Chondrocyte (in vitro differentiated cells): ENCODE data around the gene SLC49A3. TPM values are rescaled to one million over a fixed set of nuclear protein-coding genes. Genes with fewer than 3 reads are reported as not detected.

Experiments used
- DNase-seq: peaks from one replicate; pipeline ENCODE4 v3.0.0; 2021; ENCODE audit warnings: mixed read lengths, low spot score
- H3K27ac Mint-ChIP-seq: one replicate; pipeline ENCODE4 v1.8.0; 2021; ENCODE audit warnings: mild to moderate bottlenecking, moderate library complexity, mixed read lengths; ENCODE audit not compliant: unreplicated experiment
- H3K27me3 Mint-ChIP-seq: 2 replicates; pipeline ENCODE4 v1.8.0; 2021; ENCODE audit warnings: low read depth, mixed read lengths
- H3K36me3 Mint-ChIP-seq: 2 replicates; pipeline ENCODE4 v1.8.0; 2021; ENCODE audit warnings: low read depth, mixed read lengths
- H3K4me1 Mint-ChIP-seq: 2 replicates; pipeline ENCODE4 v1.8.0; 2021; ENCODE audit warnings: low read depth, mild to moderate bottlenecking, mixed read lengths
- H3K4me3 Mint-ChIP-seq: one replicate; pipeline ENCODE4 v1.8.0; 2021; ENCODE audit warnings: mild to moderate bottlenecking, moderate library complexity, mixed read lengths; ENCODE audit not compliant: unreplicated experiment
- H3K9me3 Mint-ChIP-seq: 2 replicates; pipeline ENCODE4 v1.8.0; 2021; ENCODE audit warnings: low read depth, mixed read lengths
- CTCF ChIP-seq: fragments of 200-600 bp; sonication (generic); IDR thresholded peaks from 2 replicates; pipeline ENCODE4 v1.5.0; 2021; ENCODE audit warnings: antibody characterized with exemption, mild to moderate bottlenecking, moderate library complexity
- total RNA-seq: library from RNA; stranded (reverse); gene quantifications from 3 replicates; pipeline ENCODE4 v1.2.1, GENCODE V29; 2021

SLC49A3 gene
- total RNA-seq, 1 donor from 2014 or later, result 1.3 TPM

DNA sequence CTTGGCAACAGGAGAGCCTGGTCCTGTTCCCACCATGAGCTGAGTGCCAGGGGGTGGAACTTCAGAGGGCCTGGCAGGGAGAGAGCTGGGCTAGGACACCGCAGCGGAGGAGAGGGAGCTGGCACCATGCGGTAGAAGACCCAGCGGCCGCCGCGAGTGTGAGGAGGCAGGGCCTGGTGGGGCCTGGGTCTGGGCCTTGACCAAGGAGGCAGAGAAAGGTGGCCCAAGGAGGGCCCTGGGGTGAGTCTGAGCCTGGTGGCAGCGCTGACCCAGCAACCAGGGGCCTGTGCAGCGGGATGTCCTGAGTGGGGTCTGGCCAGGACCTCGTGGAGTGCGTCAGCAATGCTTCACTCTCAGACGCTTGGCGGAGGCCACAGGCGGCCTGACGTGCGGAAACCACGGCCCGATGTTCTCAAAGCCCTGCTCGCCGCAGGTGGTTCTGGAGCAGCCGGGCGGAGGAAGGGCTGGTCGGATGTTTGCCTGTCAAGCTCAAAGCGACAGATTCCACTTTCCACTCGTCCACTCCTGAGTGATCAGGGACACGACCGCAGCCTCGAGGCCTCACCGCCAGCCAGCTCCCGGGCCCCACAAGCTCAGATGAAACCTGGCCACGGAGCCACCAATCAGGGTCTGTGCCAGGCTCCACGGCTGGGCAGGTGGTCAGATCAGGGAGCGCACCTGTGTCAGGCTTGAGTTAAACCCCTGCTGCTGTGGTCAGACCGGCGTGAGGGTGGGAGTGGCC is 35.7 kb downstream of the SLC49A3 start:
- Mint-ChIP-seq H3K36me3 (no peaks in the 10 kb centered on the region), H3K4me1 (no peaks in the 10 kb centered on the region), H3K4me3 (no peak overlapping the region), H3K27ac (no peak overlapping the region), H3K9me3 (no peaks in the 10 kb centered on the region), H3K27me3 (peaks cover 2% of the 10 kb centered on the region)
- peak; percentile 87 for DNase-seq
- TF ChIP-seq CTCF, result no peak

GRCh38 chr4:651884-652642 is 36.9 kb downstream of the SLC49A3 start:
- no peaks in the 10 kb centered on the region for H3K9me3 Mint-ChIP-seq
- H3K4me1 Mint-ChIP-seq, result no peaks in the 10 kb centered on the region
- peaks cover 2% of the 10 kb centered on the region for H3K27me3 Mint-ChIP-seq
- DNase-seq, result peak; percentile 68
- no peak for TF ChIP-seq CTCF
- no peak overlapping the region for H3K4me3 Mint-ChIP-seq
- H3K36me3 Mint-ChIP-seq, result no peaks in the 10 kb centered on the region
- H3K27ac Mint-ChIP-seq, result no peak overlapping the region

GRCh38 chr4:650951-651883 is 37.7 kb downstream of the SLC49A3 start:
- DNase-seq, result peak; percentile 82
- Mint-ChIP-seq H3K4me3 (no peak overlapping the region), H3K36me3 (no peaks in the 10 kb centered on the region), H3K4me1 (no peaks in the 10 kb centered on the region), H3K9me3 (no peaks in the 10 kb centered on the region), H3K27me3 (peaks cover 6% of the 10 kb centered on the region), H3K27ac (no peak overlapping the region)
- TF ChIP-seq CTCF, result no peak

GRCh38 chr4:650461-650860 is 38.5 kb downstream of the SLC49A3 start:
- DNase-seq, result peak; percentile 67
- H3K4me3 Mint-ChIP-seq, result no peak overlapping the region
- H3K27ac Mint-ChIP-seq, result no peak overlapping the region
- H3K27me3 Mint-ChIP-seq, result peaks cover 7% of the 10 kb centered on the region
- peaks cover 2% of the 10 kb centered on the region for H3K9me3 Mint-ChIP-seq
- no peaks in the 10 kb centered on the region for H3K36me3 Mint-ChIP-seq
- TF ChIP-seq CTCF, result no peak
- no peaks in the 10 kb centered on the region for H3K4me1 Mint-ChIP-seq
